NCI-H460 (cell line): ENCODE results near the gene EML4. TPM values are rescaled to one million over a fixed set of nuclear protein-coding genes. Genes with fewer than 3 reads are reported as not detected.
"Not testable (repeated sequence)": the region's sequence is repeated elsewhere in the genome, so short reads cannot be mapped to it uniquely, and the experiment has no call there.

ENCODE experiments used
- DNase-seq: peaks from one replicate; pipeline ENCODE4 v3.0.0-alpha.2; 2016; ENCODE audit warnings: low read depth; ENCODE audit errors: extremely low read depth
- total RNA-seq: library from RNA; depleted of rRNA; stranded (reverse); fragments of >200 nt; shearing (Covaris generic); gene quantifications from 2 replicates; pipeline ENCODE4 v1.2.3, GENCODE V29; 2014

EML4 gene
- total RNA-seq, 1 experiment from 2014 or later = 36.0 TPM

GRCh38 chr2:42169874-42170521 lies 845 bp downstream of the EML4 start:
- no peak for DNase-seq

GRCh38 chr2:42170619-42171395 lies 1.7 kb downstream of the EML4 start:
- DNase-seq = no peak

- DNase-seq = no peak
Observed at GRCh38 chr2:42171396-42171980, 2.3 kb downstream of the EML4 start.

- no peak for DNase-seq
Observed at GRCh38 chr2:42172020-42172419, 2.9 kb downstream of the EML4 start.

- no peak for DNase-seq
Observed at GRCh38 chr2:42172566-42172965, 3.4 kb downstream of the EML4 start.

GRCh38 chr2:42173467-42173866 lies 4.3 kb downstream of the EML4 start:
- DNase-seq = not testable (repeated sequence)

- DNase-seq = no peak
Observed at GRCh38 chr2:42176992-42177738, 8.0 kb downstream of the EML4 start.

GRCh38 chr2:42178335-42178734 lies 9.2 kb downstream of the EML4 start:
- DNase-seq = no peak

DNA sequence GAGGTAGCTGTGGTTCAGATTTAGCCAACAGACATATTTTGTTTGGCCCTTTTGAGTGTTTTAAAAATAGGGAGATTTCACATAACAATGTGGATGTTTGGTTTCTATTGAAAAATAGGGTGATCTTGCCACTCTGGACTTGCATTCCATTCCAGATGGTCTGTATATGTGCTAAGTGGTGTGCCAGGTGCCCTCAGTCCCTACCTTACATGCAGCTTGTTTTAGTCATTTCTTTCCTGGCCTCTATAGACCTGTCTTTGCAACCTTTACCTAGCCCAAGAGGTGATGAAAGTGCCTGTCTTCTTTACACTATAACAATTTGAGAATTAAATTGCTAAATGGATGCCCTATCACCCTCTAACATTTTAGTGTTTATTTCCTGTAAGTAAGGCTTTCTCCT lies 11.1 kb downstream of the EML4 start:
- no peak for DNase-seq

DNA sequence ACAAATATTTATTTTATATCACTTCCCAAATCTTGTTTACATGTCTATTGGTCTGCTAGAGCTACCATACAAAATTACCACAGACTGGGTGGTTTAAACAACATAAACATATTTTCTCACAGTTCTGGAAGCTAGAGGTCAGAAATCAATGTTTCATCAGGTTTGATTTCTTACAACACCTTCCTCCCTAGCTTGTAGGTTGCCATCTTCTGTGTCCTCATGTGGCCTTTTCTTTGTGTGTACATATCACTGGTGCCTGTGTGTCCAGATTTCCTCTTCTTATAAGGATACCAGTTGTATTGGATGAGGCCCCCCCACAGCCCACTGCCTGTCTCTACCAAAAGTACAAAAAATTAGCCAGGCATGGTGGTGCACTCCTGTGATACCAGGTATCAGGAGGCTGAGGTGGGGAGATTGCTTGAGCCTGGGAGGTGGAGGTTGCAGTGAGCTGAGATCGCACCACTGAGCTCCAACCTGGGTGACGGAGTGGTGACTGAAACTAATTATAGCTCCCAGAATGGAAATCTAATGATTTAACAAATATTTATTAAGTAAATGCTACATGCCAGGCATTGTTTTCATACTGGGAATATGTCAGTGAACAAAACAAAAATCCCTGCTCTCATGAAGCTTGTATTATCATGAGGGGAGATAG lies 13.6 kb downstream of the EML4 start:
- DNase-seq = no peak

GRCh38 chr2:42183775-42184174 lies 14.6 kb downstream of the EML4 start:
- DNase-seq = no peak

GRCh38 chr2:42184346-42184745 lies 15.2 kb downstream of the EML4 start:
- no peak for DNase-seq

GRCh38 chr2:42185220-42185921 lies 16.2 kb downstream of the EML4 start:
- DNase-seq = no peak

DNA sequence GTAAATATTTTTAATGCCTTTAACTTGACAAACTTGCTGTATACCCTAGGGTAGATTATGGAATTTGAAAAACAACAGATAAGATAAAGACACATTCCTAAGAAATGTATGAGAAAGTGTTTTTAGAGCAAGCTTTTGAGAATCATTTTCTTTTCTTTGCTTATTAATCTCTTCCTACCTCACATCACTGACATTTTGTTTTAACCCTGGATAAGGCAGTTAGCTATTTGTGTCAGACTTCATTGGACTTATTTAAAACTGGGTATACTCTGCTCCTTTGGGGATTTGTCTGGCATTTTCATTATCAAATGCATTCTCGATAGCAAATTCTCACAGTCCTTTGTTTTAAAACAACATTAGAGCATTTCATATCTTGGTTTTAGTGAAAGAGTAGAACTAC lies 17.2 kb downstream of the EML4 start:
- DNase-seq = no peak

- DNase-seq = no peak
Observed at GRCh38 chr2:42186945-42187632, 17.9 kb downstream of the EML4 start.

GRCh38 chr2:42187886-42188285 lies 18.7 kb downstream of the EML4 start:
- DNase-seq = no peak

- no peak for DNase-seq
Observed at GRCh38 chr2:42189235-42189566, 20.0 kb downstream of the EML4 start.

- DNase-seq = no peak
Observed at GRCh38 chr2:42190191-42190590, 21.0 kb downstream of the EML4 start.

DNA sequence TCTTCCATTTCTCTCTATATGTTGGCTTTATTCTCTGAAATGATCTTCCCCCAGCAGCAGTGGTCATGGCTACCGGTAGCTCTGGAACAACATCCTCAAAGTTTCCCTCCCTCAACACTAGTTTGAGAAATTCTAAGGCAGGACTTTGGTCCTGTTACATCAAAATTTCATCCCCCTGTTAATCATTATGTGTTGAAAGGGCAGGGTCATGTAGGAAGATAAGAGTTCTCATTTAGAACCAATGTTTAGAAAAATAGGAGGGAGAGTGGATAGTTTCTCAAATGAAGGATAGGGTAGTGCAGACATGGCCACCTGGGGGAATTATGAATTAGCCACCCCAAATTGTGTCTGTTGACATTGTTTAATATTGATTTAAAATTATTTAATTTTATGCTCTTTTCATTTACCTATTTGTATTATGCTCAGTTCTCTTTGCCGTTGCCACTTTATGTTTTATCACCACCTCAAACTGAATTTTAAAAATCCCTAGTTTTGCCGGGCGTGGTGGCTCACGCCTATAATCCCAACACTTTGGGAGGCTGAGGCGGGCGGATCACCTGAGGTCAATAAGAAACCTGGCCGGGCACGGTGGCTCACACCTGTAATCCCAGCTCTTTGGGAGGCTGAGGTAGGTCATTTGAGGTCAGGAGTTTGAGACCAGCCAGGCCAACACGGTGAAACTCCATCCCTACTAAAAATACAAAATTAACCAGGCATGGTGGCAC lies 22.3 kb downstream of the EML4 start:
- DNase-seq = no peak
